Upper lobe of right lung (tissue), 1 donor: ENCODE results near the gene AMZ1. TPM values are rescaled to one million over a fixed set of nuclear protein-coding genes. Genes with fewer than 3 reads are reported as not detected.

Experiments used
- ATAC-seq: fragments of 200-7000 bp; cut with Tn5 transposase; one replicate; pipeline ENCODE4 v1.9.1; 2020; ENCODE audit warnings: mild to moderate bottlenecking, moderate library complexity
- DNase-seq: peaks from one replicate; pipeline ENCODE4 v3.0.0-alpha.2; 2020
- H3K27ac ChIP-seq: fragments of 200-600 bp; one replicate; pipeline ENCODE4 v1.8.0; 2022
- H3K27me3 ChIP-seq: fragments of 200-600 bp; one replicate; pipeline ENCODE4 v1.8.0; 2022; ENCODE audit warnings: mild to moderate bottlenecking
- H3K36me3 ChIP-seq: fragments of 200-600 bp; one replicate; pipeline ENCODE4 v1.8.0; 2022
- H3K4me1 ChIP-seq: fragments of 200-600 bp; one replicate; pipeline ENCODE4 v1.8.0; 2022
- H3K4me3 ChIP-seq: fragments of 200-600 bp; one replicate; pipeline ENCODE4 v1.8.0; 2022; ENCODE audit warnings: mild to moderate bottlenecking
- H3K9me3 ChIP-seq: fragments of 200-600 bp; one replicate; pipeline ENCODE4 v1.8.0; 2022
- intact Hi-C: fragments of 100-400 bp; cut with DNase I; formaldehyde crosslinking; loops from one replicate; pipeline ENCODE4 v1.11.0; 2022
- total RNA-seq: library from RNA; stranded (reverse); fragmentation: NEBNext Ultra II Directional; extraction: Animal tissue kit (Norgen Biotek cat#: 25700); gene quantifications from one replicate; pipeline ENCODE4 v1.2.1, GENCODE V29; 2021
- TF ChIP-seq, protein P1 (sequence below): fragments of 200-600 bp; IDR thresholded peaks from one replicate; pipeline ENCODE4 v1.8.0; 2022; ENCODE audit warnings: antibody characterized with exemption
- donor health status: DM: no; HTN: yes; CAD: no; lungs with severe emphysema.

Gene AMZ1
- total RNA-seq, 1 donor from 2014 or later: 0.29 TPM

GRCh38 chr7:2750004-2750407, 62.0 kb downstream of the AMZ1 start:
- H3K9me3 ChIP-seq: no peaks in the 10 kb centered on the region
- no peak overlapping the region for H3K27ac ChIP-seq
- intact Hi-C loops: no loop called here
- no peaks in the 10 kb centered on the region for H3K27me3 ChIP-seq
- H3K4me3 ChIP-seq: no peak overlapping the region
- TF ChIP-seq, protein P1, sequence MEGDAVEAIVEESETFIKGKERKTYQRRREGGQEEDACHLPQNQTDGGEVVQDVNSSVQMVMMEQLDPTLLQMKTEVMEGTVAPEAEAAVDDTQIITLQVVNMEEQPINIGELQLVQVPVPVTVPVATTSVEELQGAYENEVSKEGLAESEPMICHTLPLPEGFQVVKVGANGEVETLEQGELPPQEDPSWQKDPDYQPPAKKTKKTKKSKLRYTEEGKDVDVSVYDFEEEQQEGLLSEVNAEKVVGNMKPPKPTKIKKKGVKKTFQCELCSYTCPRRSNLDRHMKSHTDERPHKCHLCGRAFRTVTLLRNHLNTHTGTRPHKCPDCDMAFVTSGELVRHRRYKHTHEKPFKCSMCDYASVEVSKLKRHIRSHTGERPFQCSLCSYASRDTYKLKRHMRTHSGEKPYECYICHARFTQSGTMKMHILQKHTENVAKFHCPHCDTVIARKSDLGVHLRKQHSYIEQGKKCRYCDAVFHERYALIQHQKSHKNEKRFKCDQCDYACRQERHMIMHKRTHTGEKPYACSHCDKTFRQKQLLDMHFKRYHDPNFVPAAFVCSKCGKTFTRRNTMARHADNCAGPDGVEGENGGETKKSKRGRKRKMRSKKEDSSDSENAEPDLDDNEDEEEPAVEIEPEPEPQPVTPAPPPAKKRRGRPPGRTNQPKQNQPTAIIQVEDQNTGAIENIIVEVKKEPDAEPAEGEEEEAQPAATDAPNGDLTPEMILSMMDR: no peak
- no peaks in the 10 kb centered on the region for H3K36me3 ChIP-seq
- DNase-seq (no peak), ATAC-seq (no peak)
- H3K4me1 ChIP-seq: no peaks in the 10 kb centered on the region

DNA sequence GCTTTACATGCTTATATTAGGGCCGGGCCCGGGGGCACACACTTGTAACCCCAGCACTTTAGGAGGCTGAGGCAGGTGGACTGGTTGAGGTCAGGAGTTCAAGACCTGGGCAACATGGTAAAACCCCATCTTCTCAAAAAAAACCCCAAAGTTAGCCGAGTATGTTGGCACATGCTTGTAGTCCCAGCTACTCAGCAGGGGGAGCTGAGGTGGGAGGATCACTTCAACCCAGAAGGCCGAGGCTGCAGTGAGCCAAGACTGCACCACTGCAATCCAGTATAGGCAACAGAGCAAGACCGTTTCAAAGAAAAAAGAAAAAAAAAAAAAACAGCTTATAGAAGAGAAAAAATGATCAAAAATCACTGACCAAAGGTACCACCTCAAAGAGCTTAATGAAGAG, 63.1 kb downstream of the AMZ1 start:
- no peak for ATAC-seq

DNA sequence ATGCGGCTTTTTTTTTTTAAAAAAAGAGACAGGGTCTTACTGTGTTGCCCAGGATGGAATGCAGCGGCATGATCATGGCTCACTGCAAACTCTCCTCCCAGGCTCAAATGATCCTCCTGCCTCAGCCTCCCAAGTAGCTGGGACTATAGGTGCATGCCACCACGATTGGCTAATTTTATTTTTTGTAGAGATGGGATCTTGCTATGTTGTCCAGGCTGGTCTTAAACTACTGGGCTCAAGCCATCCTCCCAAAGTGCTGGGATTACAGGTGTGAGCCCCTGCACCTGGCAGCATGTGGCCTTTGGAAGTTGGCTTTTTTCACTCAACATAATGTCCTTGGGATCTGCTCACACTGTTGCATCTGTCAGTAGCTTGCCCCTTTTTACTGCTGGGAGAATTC, 65.1 kb downstream of the AMZ1 start:
- TF ChIP-seq, protein P1: no peak
- DNase-seq (no peak), ATAC-seq (no peak)
- Histone ChIP-seq H3K27ac (no peak overlapping the region), H3K4me1 (peaks cover 10% of the 10 kb centered on the region), H3K36me3 (no peaks in the 10 kb centered on the region), H3K4me3 (no peak overlapping the region), H3K9me3 (no peaks in the 10 kb centered on the region), H3K27me3 (no peaks in the 10 kb centered on the region)
- intact Hi-C loops: no loop called here

More for the DNA sequence above, 63.1 kb downstream of the AMZ1 start:
- TF ChIP-seq, protein P1: no peak
- H3K4me3 ChIP-seq: no peak overlapping the region
- H3K4me1 ChIP-seq: no peaks in the 10 kb centered on the region
- no peak for DNase-seq
- intact Hi-C loops: no loop called here
- H3K9me3 ChIP-seq: no peaks in the 10 kb centered on the region
- H3K27ac ChIP-seq: no peak overlapping the region
- H3K36me3 ChIP-seq: no peaks in the 10 kb centered on the region
- H3K27me3 ChIP-seq: no peaks in the 10 kb centered on the region

- H3K4me1 ChIP-seq: peaks cover 18% of the 10 kb centered on the region
These were observed 66.1 kb downstream of the AMZ1 start for GRCh38 chr7:2754086-2754485.

GRCh38 chr7:2754912-2755311, 66.9 kb downstream of the AMZ1 start:
- H3K36me3 ChIP-seq: no peaks in the 10 kb centered on the region
- DNase-seq: no peak
- no peak overlapping the region for H3K4me3 ChIP-seq
- no peak for ATAC-seq
- H3K9me3 ChIP-seq: no peaks in the 10 kb centered on the region
- no peaks in the 10 kb centered on the region for H3K27me3 ChIP-seq
- peaks cover 22% of the 10 kb centered on the region for H3K4me1 ChIP-seq
- intact Hi-C loops: no loop called here
- TF ChIP-seq, protein P1: no peak
- H3K27ac ChIP-seq: no peak overlapping the region

More at GRCh38 chr7:2754086-2754485, 66.1 kb downstream of the AMZ1 start:
- Histone ChIP-seq H3K27ac (no peak overlapping the region), H3K9me3 (no peaks in the 10 kb centered on the region), H3K36me3 (no peaks in the 10 kb centered on the region), H3K4me3 (no peak overlapping the region), H3K27me3 (no peaks in the 10 kb centered on the region)
- DNase-seq (no peak), ATAC-seq (no peak)
- TF ChIP-seq, protein P1: no peak
- intact Hi-C loops: no loop called here

DNA sequence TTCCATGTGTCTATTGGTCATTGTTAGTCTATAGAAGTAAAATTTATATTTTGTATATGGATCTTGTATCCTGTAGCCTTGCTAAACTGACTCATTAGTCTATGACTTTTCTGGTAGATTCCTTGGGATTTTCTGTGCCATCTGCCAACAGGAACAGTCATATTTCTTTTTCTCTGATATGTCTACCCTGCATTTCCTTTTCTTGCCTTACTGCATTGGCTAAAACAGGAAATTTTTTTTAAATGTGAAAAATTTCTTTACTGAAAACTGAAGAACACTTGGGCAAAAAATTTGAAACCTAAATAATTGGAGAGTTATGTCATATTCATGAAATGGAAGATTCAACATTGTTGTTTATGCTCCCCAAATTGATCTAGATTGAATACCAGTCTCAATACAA, 67.5 kb downstream of the AMZ1 start:
- intact Hi-C loops: no loop called here
- peaks cover 28% of the 10 kb centered on the region for H3K4me1 ChIP-seq

More for the DNA sequence above, 67.5 kb downstream of the AMZ1 start:
- H3K9me3 ChIP-seq: no peaks in the 10 kb centered on the region
- no peak overlapping the region for H3K4me3 ChIP-seq
- no peak overlapping the region for H3K27ac ChIP-seq
- DNase-seq: no peak
- TF ChIP-seq, protein P1: no peak
- H3K27me3 ChIP-seq: no peaks in the 10 kb centered on the region
- H3K36me3 ChIP-seq: no peaks in the 10 kb centered on the region
- no peak for ATAC-seq
